Measurements from ENCODE around the gene GPATCH1. TPM values are rescaled to one million over a fixed set of nuclear protein-coding genes. Genes with fewer than 3 reads are reported as not detected.
A peak's percentile ranks its signal among the peaks of the same experiment; 100 is the strongest.

GPATCH1 gene
- total and polyA plus RNA-seq, 2 of the 4 experiments (the other 2 are of a cell fraction): 5.1 to 7.5 TPM

DNA sequence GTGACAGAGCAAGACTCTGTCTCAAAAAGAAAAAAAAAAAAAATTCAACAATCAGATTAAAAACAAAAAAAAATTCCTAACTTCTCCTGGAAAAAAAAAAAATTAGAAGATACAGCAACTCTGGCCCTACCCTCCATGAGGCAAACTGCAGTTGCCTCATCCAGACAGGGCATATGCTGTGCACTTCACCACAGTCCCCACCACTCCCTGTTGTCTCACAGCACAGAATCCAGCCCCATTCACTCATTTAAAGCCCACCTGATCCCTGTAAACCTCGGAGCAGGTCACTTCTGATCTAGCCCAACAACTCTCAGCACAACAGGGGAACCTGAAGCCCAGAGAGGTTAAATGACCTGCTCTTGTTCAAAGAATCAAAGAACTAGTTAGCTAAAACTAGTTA lies 41.2 kb upstream of the GPATCH1 start:
- H2AFZ ChIP-seq (replicated peaks; ENCODE audit: low read length, poor library complexity): no peak overlapping the region
- intact Hi-C loops (cut with micrococcal nuclease): no loop called here
- dilution Hi-C loops (cut with HindIII; ENCODE audit: low sequenced_read_pairs, unreplicated experiment): no loop called here
- no peak overlapping the region for H2BK15ac ChIP-seq (ENCODE audit: low read depth, low read length)
- no peaks in the 10 kb centered on the region for H3K9me3 ChIP-seq (ENCODE audit: control insufficient read depth, insufficient read depth, low read length)
- no peak overlapping the region for H3K23ac ChIP-seq (ENCODE audit: low read depth, low read length)
- H3K36me3 ChIP-seq (ENCODE audit: control insufficient read depth, insufficient read depth, low read length): no peaks in the 10 kb centered on the region
- no peak overlapping the region for H3K4me2 ChIP-seq (ENCODE audit: low read depth, low read length)
- no peak overlapping the region for H4K8ac ChIP-seq (ENCODE audit: low read depth in 2 of 2, low read length in 2 of 2)
- H3K14ac ChIP-seq (replicated peaks; ENCODE audit: low read depth, low read length): no peak overlapping the region
- no peak overlapping the region for H4K91ac ChIP-seq (ENCODE audit: insufficient read depth, low read depth, low read length)
- no peak overlapping the region for H3K4me3 ChIP-seq (ENCODE audit: insufficient read depth, low read depth, low read length)
- no peaks in the 10 kb centered on the region; a peak in 1 of 4 replicates for H3K79me1 ChIP-seq (ENCODE audit: low read depth in 1 of 2, low read length in 2 of 2)
- TF ChIP-seq NFE2L2 (IDR thresholded peaks at IDR 0.05; ENCODE audit: low read depth, low read length) (no peak), CTCF (conservative IDR thresholded peaks at IDR 0.05; ENCODE audit: low read depth, low read length) (no peak), CHD1 (IDR thresholded peaks at IDR 0.05; ENCODE audit: low read depth, low read length) (no peak), SMC3 (IDR thresholded peaks at IDR 0.05; ENCODE audit: low read depth, low read length) (no peak), MAZ (IDR thresholded peaks at IDR 0.05; ENCODE audit: borderline replicate concordance, low read depth, low read length) (no peak), RAD21 (IDR thresholded peaks at IDR 0.05; ENCODE audit: low read length) (no peak), RFX5 (IDR thresholded peaks at IDR 0.05; ENCODE audit: low read depth, low read length) (no peak), MXI1 (IDR thresholded peaks at IDR 0.05; ENCODE audit: borderline replicate concordance, low read depth, low read length) (no peak), FOS (IDR thresholded peaks at IDR 0.05; ENCODE audit: low read depth, low read length) (no peak), POLR2A (IDR thresholded peaks at IDR 0.05; ENCODE audit: low read depth, low read length) (no peak), MAFK (IDR thresholded peaks at IDR 0.05; ENCODE audit: low read depth, low read length) (no peak), ELK1 (IDR thresholded peaks at IDR 0.05; ENCODE audit: borderline replicate concordance, low read depth, low read length) (no peak), CEBPB (IDR thresholded peaks at IDR 0.05; ENCODE audit: low read depth, low read length) (no peak), BHLHE40 (IDR thresholded peaks at IDR 0.05; ENCODE audit: low read depth, low read length) (no peak), RCOR1 (IDR thresholded peaks at IDR 0.05; ENCODE audit: insufficient replicate concordance, low read length) (no peak)
- TF ChIP-seq, protein P1, sequence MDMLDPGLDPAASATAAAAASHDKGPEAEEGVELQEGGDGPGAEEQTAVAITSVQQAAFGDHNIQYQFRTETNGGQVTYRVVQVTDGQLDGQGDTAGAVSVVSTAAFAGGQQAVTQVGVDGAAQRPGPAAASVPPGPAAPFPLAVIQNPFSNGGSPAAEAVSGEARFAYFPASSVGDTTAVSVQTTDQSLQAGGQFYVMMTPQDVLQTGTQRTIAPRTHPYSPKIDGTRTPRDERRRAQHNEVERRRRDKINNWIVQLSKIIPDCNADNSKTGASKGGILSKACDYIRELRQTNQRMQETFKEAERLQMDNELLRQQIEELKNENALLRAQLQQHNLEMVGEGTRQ (IDR thresholded peaks at IDR 0.05; ENCODE audit: low read depth, low read length): no peak
- no peaks in the 10 kb centered on the region for H3K9me1 ChIP-seq (ENCODE audit: insufficient read depth, low read length)
- peak overlapping the region; percentile 76 for H2AK9ac ChIP-seq (replicated peaks; ENCODE audit: low read depth, low read length, poor library complexity)
- DNase-seq: no peak
- H2BK20ac ChIP-seq (ENCODE audit: low read depth, low read length): no peak overlapping the region
- POLR2A ChIA-PET (ENCODE audit: unreplicated experiment): no interaction called here
- H3K56ac ChIP-seq (ENCODE audit: extremely low read depth, insufficient read depth, low read length): no peak overlapping the region
- no peak overlapping the region for H3K9ac ChIP-seq (ENCODE audit: low read depth, low read length)
- WGBS, 2 experiments (ENCODE audit: extremely low coverage in 2 of 2, insufficient read length in 1 of 2): no CpG with 5 or more reads among the region's 1 CpG
- no peak overlapping the region for H2BK120ac ChIP-seq (ENCODE audit: low read depth, low read length)
- BruUV-seq (replicated peaks): no TSS peak
- no peaks in the 10 kb centered on the region for H4K20me1 ChIP-seq (ENCODE audit: insufficient read depth, low read length)
- H3K27me3 ChIP-seq (ENCODE audit: control insufficient read depth, insufficient read depth, low read length): no peaks in the 10 kb centered on the region
- in situ Hi-C loops (cut with MboI; ENCODE audit: low sequenced_read_pairs): no loop called here
- H3K4me1 ChIP-seq (ENCODE audit: control insufficient read depth, insufficient read depth, low read length): no peaks in the 10 kb centered on the region
- ATAC-seq (ENCODE audit: low read depth): no peak
- no peak overlapping the region for H2BK5ac ChIP-seq (ENCODE audit: low read depth, low read length, poor library complexity, severe bottlenecking)
- no peak overlapping the region for H4K5ac ChIP-seq (ENCODE audit: low read depth, low read length)
- H3K27ac ChIP-seq (ENCODE audit: insufficient read depth, low read length): no peak overlapping the region
- no peak overlapping the region for H3K4ac ChIP-seq (ENCODE audit: low read depth, low read length)
- H3K18ac ChIP-seq (ENCODE audit: low read depth, low read length): no peak overlapping the region
- no peak overlapping the region for H2AK5ac ChIP-seq (ENCODE audit: low read depth, low read length)
- CTCF ChIA-PET: no interaction called here

Measured in IMR-90 (cell line).